Esophagus squamous epithelium (tissue), 5 donors: Measurements from ENCODE around the gene SCG2. TPM values are rescaled to one million over a fixed set of nuclear protein-coding genes. Genes with fewer than 3 reads are reported as not detected.

Experiments used
- DNase-seq: peaks from one replicate; lab custom pipeline; 2025; lab: John Stamatoyannopoulos, UW
- H3K27ac ChIP-seq, 4 donors: fragments of 200-600 bp; sonication (generic); one replicate each; pipeline ENCODE4 v1.5.1; 2016 to 2019; ENCODE audit warnings: mild to moderate bottlenecking in 1 of 4
- H3K27me3 ChIP-seq, 4 donors: fragments of 200-600 bp; sonication (generic); 1 replicate in 3 of 4; 2 replicates in 1 of 4; pipeline versions ENCODE4 v1.5.1 to v1.6.0; 2017 to 2021; ENCODE audit warnings: antibody characterized with exemption in 1 of 4
- H3K36me3 ChIP-seq, 3 donors: fragments of 200-600 bp; sonication (generic); one replicate each; pipeline ENCODE4 v1.5.1; 2016 to 2019
- H3K4me1 ChIP-seq, 3 donors: fragments of 200-600 bp; sonication (generic); one replicate each; pipeline ENCODE4 v1.5.1; 2017 to 2019
- H3K4me3 ChIP-seq, 4 donors: fragments of 200-600 bp; sonication (generic); 1 replicate in 3 of 4; 2 replicates in 1 of 4; pipeline ENCODE4 v1.5.1; 2016 to 2019; ENCODE audit warnings: mild to moderate bottlenecking in 2 of 4, moderate library complexity in 1 of 4
- H3K9me3 ChIP-seq, 3 donors: fragments of 200-600 bp; sonication (generic); one replicate each; pipeline ENCODE4 v1.5.1; 2016 to 2019
- CTCF ChIP-seq, 6 experiments: fragments of 450-650 bp in 4 of 6; fragments of 200-600 bp in 2 of 6; sonication (generic) in 2 of 6; IDR thresholded peaks; one replicate each; pipeline ENCODE4 v1.5.1; 2016 to 2019; ENCODE audit warnings: antibody characterized with exemption in 6 of 6, mild to moderate bottlenecking in 4 of 6, moderate library complexity in 4 of 6
- POLR2A ChIP-seq, 4 donors: fragments of 450-650 bp; IDR thresholded peaks; one replicate each; pipeline ENCODE4 v1.6.1; 2017; ENCODE audit warnings: antibody characterized with exemption in 4 of 4, mild to moderate bottlenecking in 4 of 4, moderate library complexity in 3 of 4
- WGBS, 2 donors: methylation state at CpG; one replicate each; pipeline ENCODE4 v1.1.5; 2018; 5-methylcytosine and 5-hydroxymethylcytosine counted together
- intact Hi-C: fragments of 100-400 bp; cut with DNase I; formaldehyde crosslinking; loops from one replicate; pipeline ENCODE4 v1.15.0; 2022
- total RNA-seq, 4 donors: library from RNA; depleted of rRNA; stranded (reverse); fragments of >200 nt; gene quantifications; one replicate each; pipeline ENCODE4 v1.1.0, GENCODE V29; 2016
- donor health status: DM: yes; HTN: yes; CAD: no.

SCG2 gene
- total RNA-seq, 4 donors from 2014 or later = 0.13 to 0.18 TPM; not detected in 2

DNA sequence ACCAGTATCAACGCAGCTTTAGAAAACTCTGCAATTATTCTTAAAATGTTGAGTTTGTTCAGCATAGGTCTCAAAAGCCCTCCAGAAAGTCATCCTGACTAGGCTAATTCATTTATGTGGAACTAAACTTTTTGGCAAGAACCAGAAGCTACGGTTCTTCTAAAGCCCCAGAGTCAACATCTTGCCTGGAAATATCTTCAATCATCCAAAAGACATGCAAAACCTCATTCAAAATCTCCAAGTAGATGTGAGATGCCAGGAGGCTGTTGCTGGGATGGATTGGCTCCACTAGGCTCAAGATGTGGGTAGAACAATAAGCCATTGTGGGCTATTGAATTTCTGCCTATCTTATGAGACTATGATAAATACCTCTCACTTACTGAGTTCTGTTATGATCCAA lies 2.1 kb upstream of the SCG2 start:
- TF ChIP-seq CTCF (IDR thresholded peaks at IDR 0.05) = no peak
- 55 to 59% methylated on average over 2 of the region's 2 CpGs for WGBS, 2 donors
- intact Hi-C loops = no loop called here

DNA sequence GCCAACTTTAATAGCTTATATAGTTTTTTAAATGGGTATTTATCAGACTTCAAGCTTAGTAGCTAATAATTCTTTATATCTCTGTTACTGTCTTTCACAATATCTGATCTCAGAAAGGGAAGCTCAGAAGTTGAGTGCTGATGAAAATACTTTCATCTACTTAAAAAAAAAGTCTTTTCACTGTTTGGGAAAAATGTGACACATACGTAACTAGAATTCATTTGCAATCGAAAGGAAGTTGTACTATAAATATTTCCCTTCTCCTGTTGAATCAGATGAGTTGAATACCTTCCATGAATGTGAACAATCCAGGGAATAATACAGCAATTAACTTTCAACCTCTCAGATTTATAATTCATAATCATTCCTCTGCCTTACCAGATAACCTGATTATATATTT lies 811 bp upstream of the SCG2 start:
- Histone ChIP-seq H3K9me3 (no peaks in the 10 kb centered on the region), H3K36me3 (no peaks in the 10 kb centered on the region), H3K4me3 (no peak overlapping the region), H3K4me1 (peaks cover 0 to 7% (median 0%) of the 10 kb centered on the region in 3 donors), H3K27me3 (no peaks in the 10 kb centered on the region), H3K27ac (no peak overlapping the region)
- 47 to 70% methylated on average over 2 of the region's 2 CpGs for WGBS, 2 donors
- TF ChIP-seq CTCF (IDR thresholded peaks at IDR 0.05) (no peak), POLR2A (IDR thresholded peaks at IDR 0.05) (no peak)
- no peak for DNase-seq
- intact Hi-C loops = no loop called here

More for the DNA sequence above, 2.1 kb upstream of the SCG2 start:
- H3K27me3 ChIP-seq = no peaks in the 10 kb centered on the region
- no peak for DNase-seq
- H3K9me3 ChIP-seq = no peaks in the 10 kb centered on the region
- peaks cover 0 to 7% (median 0%) of the 10 kb centered on the region in 3 donors for H3K4me1 ChIP-seq
- H3K27ac ChIP-seq = no peak overlapping the region
- no peak overlapping the region for H3K4me3 ChIP-seq
- no peaks in the 10 kb centered on the region for H3K36me3 ChIP-seq

DNA sequence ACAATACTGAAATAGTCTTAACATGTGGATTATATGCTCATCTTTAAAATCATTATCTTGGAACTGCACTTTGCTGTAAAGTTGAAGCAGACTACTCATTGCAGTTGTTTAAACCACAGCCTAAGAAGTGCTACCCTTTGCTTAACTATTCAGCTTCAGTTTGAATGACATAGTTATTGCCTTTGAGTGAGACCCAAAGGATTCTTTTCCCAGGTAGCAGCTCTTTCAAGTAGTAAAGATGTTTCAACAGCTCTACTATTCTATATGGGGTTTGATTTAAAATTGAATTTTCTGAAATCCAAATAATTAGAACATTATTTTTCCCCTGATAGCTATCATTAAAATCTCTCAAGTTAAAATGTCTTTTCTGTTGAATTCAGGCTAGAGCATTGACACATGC lies 1.1 kb downstream of the SCG2 start:
- Histone ChIP-seq H3K9me3 (no peaks in the 10 kb centered on the region), H3K27ac (no peak overlapping the region), H3K4me3 (no peak overlapping the region), H3K27me3 (no peaks in the 10 kb centered on the region), H3K36me3 (no peaks in the 10 kb centered on the region), H3K4me1 (peaks cover 0 to 7% (median 0%) of the 10 kb centered on the region in 3 donors)
- intact Hi-C loops = no loop called here
- no peak for DNase-seq
- TF ChIP-seq POLR2A (IDR thresholded peaks at IDR 0.05) = no peak

DNA sequence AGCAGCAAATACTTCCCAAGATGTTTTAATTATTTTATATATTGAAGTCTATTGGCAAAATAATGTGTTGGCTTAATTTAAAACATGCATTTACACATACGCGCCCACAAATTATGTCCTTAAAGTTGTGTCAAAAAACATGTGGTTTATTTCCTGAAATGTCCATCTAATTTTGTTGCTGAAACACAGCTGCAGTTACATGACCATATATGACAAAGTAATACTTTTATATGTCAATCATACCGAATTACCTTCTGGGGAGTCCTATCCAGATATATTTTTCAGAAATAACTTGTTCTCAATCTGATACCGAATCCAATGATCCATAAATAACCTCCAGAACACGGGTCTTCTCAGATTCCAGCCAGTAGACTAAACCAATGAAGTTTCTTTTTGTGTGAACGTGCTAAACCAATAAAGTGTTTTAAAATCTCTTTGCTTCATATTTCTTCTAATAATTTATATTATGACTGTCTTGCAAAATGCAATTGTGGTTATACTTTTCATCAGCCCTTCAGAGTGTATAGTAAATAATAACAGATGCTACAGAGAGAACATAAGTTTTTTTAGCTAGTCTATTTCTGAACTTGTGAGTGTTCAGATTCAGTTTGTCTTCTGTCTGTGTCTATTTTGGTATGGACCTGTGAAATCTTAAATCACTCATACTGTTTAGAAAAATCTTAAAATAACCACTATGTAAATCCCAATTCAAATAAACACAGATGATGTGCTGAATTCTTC lies 2.4 kb downstream of the SCG2 start:
- intact Hi-C loops = no loop called here
- Histone ChIP-seq H3K36me3 (no peaks in the 10 kb centered on the region), H3K27me3 (no peaks in the 10 kb centered on the region)

GRCh38 chr2:223598994-223599639 lies 3.0 kb downstream of the SCG2 start:
- TF ChIP-seq POLR2A (IDR thresholded peaks at IDR 0.05) (no peak), CTCF (IDR thresholded peaks at IDR 0.05) (no peak)
- 80 to 92% methylated on average over 2 of the region's 2 CpGs for WGBS, 2 donors
- H3K27me3 ChIP-seq = no peaks in the 10 kb centered on the region
- no peak overlapping the region for H3K27ac ChIP-seq
- H3K9me3 ChIP-seq = no peaks in the 10 kb centered on the region
- intact Hi-C loops = no loop called here
- peaks cover 0 to 7% (median 0%) of the 10 kb centered on the region in 3 donors for H3K4me1 ChIP-seq
- H3K4me3 ChIP-seq = no peak overlapping the region
- no peaks in the 10 kb centered on the region for H3K36me3 ChIP-seq
- no peak for DNase-seq

More for the DNA sequence above, 2.4 kb downstream of the SCG2 start:
- DNase-seq = no peak
- Histone ChIP-seq H3K4me1 (peaks cover 0 to 7% (median 0%) of the 10 kb centered on the region in 3 donors), H3K9me3 (no peaks in the 10 kb centered on the region), H3K4me3 (no peak overlapping the region), H3K27ac (no peak overlapping the region)
- 52 to 56% methylated on average over 6 of the region's 6 CpGs for WGBS, 2 donors
- TF ChIP-seq POLR2A (IDR thresholded peaks at IDR 0.05) (no peak), CTCF (IDR thresholded peaks at IDR 0.05) (no peak)
